RKO (cell line): Measurements from ENCODE around the gene FRMD7.

Experiments
- DNase-seq: peaks from one replicate; pipeline ENCODE4 v3.0.0-alpha.2; 2016; ENCODE audit warnings: low spot score

FRMD7 gene

DNA sequence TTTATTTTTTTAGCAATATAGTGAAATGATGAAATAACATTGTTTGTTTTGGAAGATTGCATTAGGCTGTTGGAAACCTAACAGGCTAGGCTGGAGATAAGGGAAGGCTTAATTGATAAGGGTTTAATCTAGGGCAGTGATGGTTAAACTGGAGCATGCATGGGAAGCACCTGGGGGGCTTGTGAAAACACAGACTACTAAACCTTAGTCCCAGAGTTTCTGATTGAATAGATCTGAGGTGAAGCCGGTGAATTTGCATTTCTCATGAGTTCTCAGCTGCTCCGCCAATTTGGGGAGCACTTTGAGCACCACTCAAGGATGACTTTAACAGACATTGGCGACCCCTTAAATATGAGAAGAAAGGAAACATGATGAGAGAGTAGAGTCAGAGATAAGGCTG, 93.2 kb downstream of the FRMD7 start:
- no peak for DNase-seq

DNA sequence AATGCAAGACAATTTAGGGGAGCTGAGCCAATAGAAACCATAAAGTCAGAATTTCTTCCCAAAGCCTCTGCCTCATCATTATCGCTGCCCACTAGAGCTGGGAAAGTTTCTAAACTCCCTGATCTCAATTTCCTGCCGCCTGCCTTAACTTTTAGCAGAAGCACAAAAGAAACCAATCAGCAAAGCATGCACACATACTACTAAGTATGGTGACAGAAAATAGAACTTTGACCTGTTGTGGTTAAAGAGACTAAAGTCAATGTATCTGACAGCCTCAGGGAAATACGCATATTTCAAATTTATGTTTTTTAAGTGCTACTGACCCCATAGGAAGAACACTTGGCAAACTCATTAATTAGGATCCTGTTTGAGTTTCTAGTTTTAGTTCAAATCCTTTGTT, 94.7 kb downstream of the FRMD7 start:
- DNase-seq = no peak

- no peak for DNase-seq
These were observed 96.0 kb downstream of the FRMD7 start for GRCh38 chrX:132031867-132032266.

- DNase-seq = no peak
These were observed 97.6 kb downstream of the FRMD7 start for GRCh38 chrX:132030264-132030663.
